Amniotic stem cell (primary cell): ENCODE data around the gene CASQ1.
A peak's percentile ranks its signal among the peaks of the same experiment; 100 is the strongest.

Experiments
- DNase-seq: peaks from one replicate; lab custom pipeline; 2025; lab: John Stamatoyannopoulos, UW

CASQ1 gene

GRCh38 chr1:160205242-160206035 is 15.1 kb downstream of the CASQ1 start, which contains the start of gene PEA15:
PEA15 (plus strand) TSS chr1:160205384; CDS start chr1:160211545, 6,161 bp downstream.
- DNase-seq, result no peak

- peak; percentile 25 for DNase-seq
These were observed 15.6 kb downstream of the CASQ1 start for GRCh38 chr1:160206036-160206389.

GRCh38 chr1:160206421-160207117 is 16.2 kb downstream of the CASQ1 start:
- DNase-seq, result peak; percentile 68

- no peak for DNase-seq
These were observed 16.8 kb downstream of the CASQ1 start for GRCh38 chr1:160207118-160207650.

GRCh38 chr1:160207771-160208556 is 17.6 kb downstream of the CASQ1 start:
- DNase-seq, result no peak

- DNase-seq, result no peak
These were observed 18.4 kb downstream of the CASQ1 start for GRCh38 chr1:160208557-160209320.

GRCh38 chr1:160209321-160210046 is 19.1 kb downstream of the CASQ1 start:
- DNase-seq, result no peak

GRCh38 chr1:160210561-160210960 is 20.2 kb downstream of the CASQ1 start:
- DNase-seq, result no peak

GRCh38 chr1:160211046-160211790 is 20.8 kb downstream of the CASQ1 start:
- DNase-seq, result no peak

GRCh38 chr1:160214481-160215140 is 24.2 kb downstream of the CASQ1 start:
- DNase-seq, result no peak

- DNase-seq, result no peak
These were observed 25.9 kb downstream of the CASQ1 start for GRCh38 chr1:160216301-160216700.

- no peak for DNase-seq
These were observed 27.2 kb downstream of the CASQ1 start for GRCh38 chr1:160217481-160218051.

GRCh38 chr1:160219062-160219929 is 28.9 kb downstream of the CASQ1 start:
- DNase-seq, result peak; percentile 63

GRCh38 chr1:160220301-160220700 is 29.9 kb downstream of the CASQ1 start:
- DNase-seq, result no peak

GRCh38 chr1:160221089-160221488 is 30.7 kb downstream of the CASQ1 start:
- no peak for DNase-seq

GRCh38 chr1:160222546-160222945 is 32.2 kb downstream of the CASQ1 start:
- DNase-seq, result no peak

GRCh38 chr1:160224606-160225005 is 34.2 kb downstream of the CASQ1 start:
- no peak for DNase-seq

GRCh38 chr1:160225345-160225744 is 35.0 kb downstream of the CASQ1 start:
- no peak for DNase-seq
